Activated CD8-positive, alpha-beta T cell treated with anti-CD3 and anti-CD28 coated beads for 36 hours (primary cell): ENCODE measurements around the gene HSPA12A. TPM values are rescaled to one million over a fixed set of nuclear protein-coding genes. Genes with fewer than 3 reads are reported as not detected.

Experiments
- ATAC-seq: fragments of 200-7000 bp; cut with Tn5 transposase; one replicate; pipeline ENCODE4 v1.10.0; 2021; ENCODE audit warnings: mild to moderate bottlenecking, moderate library complexity
- CTCF ChIA-PET: fragments of 350-600 bp; sonication (Branson Sonifier 250); formaldehyde crosslinking; loops from one replicate; lab custom pipeline; 2021; ENCODE audit warnings: antibody characterized with exemption; lab: Charles Lee
- POLR2A ChIA-PET: fragments of 350-600 bp; sonication (Branson Sonifier 250); formaldehyde crosslinking; loops from one replicate; lab custom pipeline; 2021; ENCODE audit warnings: antibody characterized with exemption; lab: Charles Lee
- DNase-seq: peaks from one replicate; pipeline ENCODE4 v3.0.0-alpha.2; 2020
- H3K27ac Mint-ChIP-seq: one replicate; pipeline ENCODE4 v1.8.0; 2021; ENCODE audit warnings: mild to moderate bottlenecking, mixed read lengths
- H3K27me3 Mint-ChIP-seq: one replicate; pipeline ENCODE4 v1.8.0; 2021; ENCODE audit warnings: mixed read lengths
- H3K36me3 Mint-ChIP-seq: one replicate; pipeline ENCODE4 v1.8.0; 2021; ENCODE audit warnings: low read depth, mixed read lengths
- H3K4me1 Mint-ChIP-seq: one replicate; pipeline ENCODE4 v1.8.0; 2021; ENCODE audit warnings: low read depth, mixed read lengths
- H3K4me3 Mint-ChIP-seq: one replicate; pipeline ENCODE4 v1.8.0; 2021; ENCODE audit warnings: mild to moderate bottlenecking, moderate library complexity, mixed read lengths
- H3K9me3 Mint-ChIP-seq: one replicate; pipeline ENCODE4 v1.8.0; 2021; ENCODE audit warnings: mixed read lengths
- intact Hi-C: fragments of 100-400 bp; cut with micrococcal nuclease; formaldehyde crosslinking; loops from one replicate; pipeline ENCODE4 v1.10.0; 2022
- total RNA-seq, 2 experiments: library from RNA; stranded (reverse); gene quantifications; one replicate each; pipeline ENCODE4 v1.2.3, GENCODE V29; 2021
- TF ChIP-seq, protein P1 (sequence below): fragments of 200-600 bp; IDR thresholded peaks from one replicate; pipeline ENCODE4 v1.8.0; 2022; ENCODE audit warnings: antibody characterized with exemption, mild to moderate bottlenecking

Gene HSPA12A, protein sequence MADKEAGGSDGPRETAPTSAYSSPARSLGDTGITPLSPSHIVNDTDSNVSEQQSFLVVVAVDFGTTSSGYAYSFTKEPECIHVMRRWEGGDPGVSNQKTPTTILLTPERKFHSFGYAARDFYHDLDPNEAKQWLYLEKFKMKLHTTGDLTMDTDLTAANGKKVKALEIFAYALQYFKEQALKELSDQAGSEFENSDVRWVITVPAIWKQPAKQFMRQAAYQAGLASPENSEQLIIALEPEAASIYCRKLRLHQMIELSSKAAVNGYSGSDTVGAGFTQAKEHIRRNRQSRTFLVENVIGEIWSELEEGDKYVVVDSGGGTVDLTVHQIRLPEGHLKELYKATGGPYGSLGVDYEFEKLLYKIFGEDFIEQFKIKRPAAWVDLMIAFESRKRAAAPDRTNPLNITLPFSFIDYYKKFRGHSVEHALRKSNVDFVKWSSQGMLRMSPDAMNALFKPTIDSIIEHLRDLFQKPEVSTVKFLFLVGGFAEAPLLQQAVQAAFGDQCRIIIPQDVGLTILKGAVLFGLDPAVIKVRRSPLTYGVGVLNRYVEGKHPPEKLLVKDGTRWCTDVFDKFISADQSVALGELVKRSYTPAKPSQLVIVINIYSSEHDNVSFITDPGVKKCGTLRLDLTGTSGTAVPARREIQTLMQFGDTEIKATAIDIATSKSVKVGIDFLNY
- under 1 TPM in 1 of 2 experiments, not detected in 1; 0.07 TPM for total RNA-seq

DNA sequence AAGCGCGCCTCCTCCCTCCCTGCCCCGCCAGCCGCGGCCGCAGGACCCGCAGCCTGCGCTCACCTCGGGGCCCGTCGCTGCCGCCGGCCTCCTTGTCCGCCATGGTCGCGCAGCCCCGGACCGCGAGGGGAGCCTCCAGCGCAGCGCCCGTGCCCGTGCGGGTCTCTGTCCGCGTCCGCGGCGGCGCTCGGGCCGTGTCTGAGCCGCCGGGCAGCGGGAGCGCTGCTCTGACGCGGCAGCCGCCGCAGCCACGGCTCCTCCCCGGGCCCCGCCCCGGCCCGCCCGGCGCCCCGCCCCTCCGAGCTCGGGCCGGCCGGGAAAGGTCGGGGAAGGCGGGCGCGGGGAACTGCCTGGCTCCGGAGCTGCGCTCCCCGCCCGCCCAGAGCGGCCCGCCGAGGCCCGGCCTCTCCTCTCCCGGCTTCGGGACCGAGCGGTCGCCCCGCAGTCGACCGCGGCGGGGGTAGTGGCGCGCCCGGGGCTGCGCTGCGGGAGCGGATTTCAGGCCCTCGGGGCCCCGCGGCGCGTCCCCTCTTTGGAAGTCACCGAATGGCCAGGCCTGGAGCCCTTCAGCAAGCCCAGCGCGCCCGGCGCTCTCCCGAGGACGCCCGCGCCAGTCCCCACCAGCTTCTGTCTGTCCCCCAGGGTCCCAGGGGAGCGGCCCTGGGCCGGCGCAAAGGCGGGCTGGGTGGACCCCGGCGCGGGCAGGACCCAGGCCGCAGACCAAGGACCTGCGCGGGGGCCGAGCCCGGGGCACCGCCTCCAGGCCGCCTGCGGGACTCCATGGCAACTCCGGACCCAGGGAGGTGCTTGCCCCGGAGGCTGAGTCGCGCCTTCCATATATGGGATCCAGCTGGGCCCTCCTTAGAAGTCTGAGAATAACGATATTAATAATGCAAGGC is at the start of gene HSPA12A:
TSS of gene HSPA12A (minus strand) at position 200 of the 899 bp plus-strand sequence. CDS start at position 103, 97 bp downstream.
- ChIA-PET CTCF (interaction anchor here (1.7 kb wide), 1 partner anchor 45 kb away, joined by 5 read pairs; no protein-coding TSS in a partner anchor), POLR2A (no interaction called here)
- Mint-ChIP-seq H3K27me3 (peaks cover 62% of the 10 kb centered on the region), H3K36me3 (no peaks in the 10 kb centered on the region), H3K4me1 (peaks cover 3% of the 10 kb centered on the region), H3K27ac (no peak within 1 kb of the TSS), H3K4me3 (peak within 1 kb of the TSS; percentile 20), H3K9me3 (no peaks in the 10 kb centered on the region)
- intact Hi-C loops, result no loop called here
- peak; percentile 52 for DNase-seq
- peak; percentile 94 for ATAC-seq
- TF ChIP-seq, protein P1, sequence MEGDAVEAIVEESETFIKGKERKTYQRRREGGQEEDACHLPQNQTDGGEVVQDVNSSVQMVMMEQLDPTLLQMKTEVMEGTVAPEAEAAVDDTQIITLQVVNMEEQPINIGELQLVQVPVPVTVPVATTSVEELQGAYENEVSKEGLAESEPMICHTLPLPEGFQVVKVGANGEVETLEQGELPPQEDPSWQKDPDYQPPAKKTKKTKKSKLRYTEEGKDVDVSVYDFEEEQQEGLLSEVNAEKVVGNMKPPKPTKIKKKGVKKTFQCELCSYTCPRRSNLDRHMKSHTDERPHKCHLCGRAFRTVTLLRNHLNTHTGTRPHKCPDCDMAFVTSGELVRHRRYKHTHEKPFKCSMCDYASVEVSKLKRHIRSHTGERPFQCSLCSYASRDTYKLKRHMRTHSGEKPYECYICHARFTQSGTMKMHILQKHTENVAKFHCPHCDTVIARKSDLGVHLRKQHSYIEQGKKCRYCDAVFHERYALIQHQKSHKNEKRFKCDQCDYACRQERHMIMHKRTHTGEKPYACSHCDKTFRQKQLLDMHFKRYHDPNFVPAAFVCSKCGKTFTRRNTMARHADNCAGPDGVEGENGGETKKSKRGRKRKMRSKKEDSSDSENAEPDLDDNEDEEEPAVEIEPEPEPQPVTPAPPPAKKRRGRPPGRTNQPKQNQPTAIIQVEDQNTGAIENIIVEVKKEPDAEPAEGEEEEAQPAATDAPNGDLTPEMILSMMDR, result no peak

DNA sequence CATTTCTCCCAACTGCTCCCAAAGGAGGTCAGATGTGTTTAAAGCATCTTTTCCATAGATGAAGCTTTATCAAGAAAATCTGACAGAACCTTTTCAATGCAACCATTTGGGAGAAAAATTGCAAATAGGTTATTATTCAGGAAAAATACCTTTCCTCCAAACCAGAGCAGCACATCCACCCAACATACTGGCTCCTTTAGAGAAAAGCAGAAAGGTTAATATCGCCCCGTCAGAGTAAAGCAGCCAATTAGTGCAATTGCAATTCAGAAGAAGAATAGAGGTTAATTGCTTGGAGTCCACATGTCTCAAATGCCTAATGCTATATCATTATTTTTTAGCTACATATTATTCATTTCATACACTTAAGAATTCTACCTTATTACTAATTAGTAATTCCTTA is 48.9 kb upstream of the HSPA12A start:
- Mint-ChIP-seq H3K27ac (no peak overlapping the region), H3K9me3 (no peaks in the 10 kb centered on the region), H3K27me3 (peaks cover 13% of the 10 kb centered on the region), H3K4me3 (no peak overlapping the region), H3K4me1 (peaks cover 12% of the 10 kb centered on the region), H3K36me3 (no peaks in the 10 kb centered on the region)
- DNase-seq, result no peak
- POLR2A ChIA-PET, result no interaction called here
- TF ChIP-seq, protein P1, result no peak
- CTCF ChIA-PET, result interaction anchor here (6.1 kb wide), 1 partner anchor 384 kb away, joined by 61 read pairs; no protein-coding TSS in a partner anchor
- intact Hi-C loops, result no loop called here
- ATAC-seq, result no peak

DNA sequence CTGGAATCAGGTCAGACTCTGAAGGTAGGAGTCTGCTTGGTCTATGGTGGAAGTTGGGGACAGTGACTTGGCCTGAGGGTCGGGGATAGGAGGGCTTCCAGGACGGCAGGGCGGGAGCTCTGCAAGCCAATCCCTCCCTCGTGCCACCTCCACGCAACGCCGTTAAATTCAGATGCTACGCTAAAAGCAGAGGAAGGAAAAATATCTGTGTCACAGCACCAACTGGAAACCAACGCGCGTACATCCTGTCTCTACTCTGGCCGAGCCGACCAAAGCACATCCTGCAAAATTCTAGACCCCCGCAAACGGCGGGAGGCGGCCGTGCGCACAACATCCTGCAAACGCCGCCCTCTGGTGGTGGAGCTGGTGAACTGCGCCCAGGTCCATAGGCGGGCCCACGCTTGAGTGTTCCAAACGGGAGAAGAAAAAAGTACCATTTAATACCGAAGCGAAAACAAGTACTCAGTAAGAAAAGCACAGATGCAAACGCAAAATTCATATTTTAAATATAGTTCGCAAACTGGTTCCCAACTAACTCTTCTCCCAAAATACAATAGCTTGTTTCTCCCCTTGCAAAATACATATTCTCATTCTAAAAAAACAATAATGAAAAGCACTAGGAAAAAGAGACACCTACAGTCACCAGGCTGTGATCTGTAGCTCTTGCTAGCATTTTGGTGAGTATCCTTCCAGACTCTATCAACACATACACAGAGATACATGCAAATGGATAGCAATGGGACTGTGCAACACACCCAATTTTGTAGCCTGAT is 45.7 kb upstream of the HSPA12A start:
- intact Hi-C loops, result loop anchor here (2.0 kb wide), 1 partner anchor 107 kb away; no protein-coding TSS in a partner anchor
- Mint-ChIP-seq H3K36me3 (no peaks in the 10 kb centered on the region), H3K27ac (peak overlapping the region; percentile 72), H3K9me3 (no peaks in the 10 kb centered on the region), H3K27me3 (peaks cover 10% of the 10 kb centered on the region), H3K4me1 (peaks cover 12% of the 10 kb centered on the region), H3K4me3 (peak overlapping the region; percentile 42)
- DNase-seq (peak; percentile 91), ATAC-seq (peak; percentile 93)
- CTCF ChIA-PET, result interaction anchor here (0.7 to 6.1 kb wide), 50 partner anchors 9 to 541 kb away, joined by 3 to 82 read pairs (median 4); partner anchors contain the start of gene HSPA12A
- TF ChIP-seq, protein P1, result peak; percentile 98
- POLR2A ChIA-PET, result interaction anchor here (0.6 kb wide), 1 partner anchor 316 kb away, joined by 3 read pairs; no protein-coding TSS in a partner anchor

DNA sequence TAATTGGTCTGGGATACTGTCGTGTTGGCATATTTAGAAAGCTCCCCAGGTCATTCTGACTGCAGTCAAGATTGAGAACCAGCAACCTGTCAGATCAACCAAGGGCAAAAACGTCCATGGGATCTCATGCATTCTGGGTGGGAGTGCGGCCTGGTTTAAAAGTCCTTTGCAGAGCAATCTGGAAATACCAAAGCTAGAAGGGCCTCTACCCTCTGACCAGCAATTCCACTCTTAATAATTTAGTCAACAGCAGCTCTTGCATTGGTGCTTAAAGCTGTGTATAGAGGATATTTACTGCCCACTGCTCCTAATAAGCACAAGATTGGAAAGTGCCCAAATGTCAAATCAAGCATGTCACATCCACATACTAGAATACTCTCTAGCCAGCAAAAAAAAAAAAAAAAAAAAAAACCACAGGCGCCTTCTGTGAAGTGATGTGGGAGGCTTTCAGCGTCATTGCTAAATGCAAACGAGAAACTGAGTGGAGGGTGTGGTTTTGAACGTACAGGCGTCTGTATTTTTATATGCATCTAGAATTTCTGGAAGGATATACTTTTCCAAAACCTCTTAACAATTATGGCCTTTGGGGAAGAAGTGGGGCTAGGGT is 44.8 kb upstream of the HSPA12A start:
- intact Hi-C loops, result no loop called here
- Mint-ChIP-seq H3K4me3 (peak overlapping the region; percentile 12), H3K9me3 (no peaks in the 10 kb centered on the region), H3K27me3 (peaks cover 9% of the 10 kb centered on the region), H3K4me1 (peaks cover 11% of the 10 kb centered on the region), H3K27ac (peak overlapping the region; percentile 72), H3K36me3 (no peaks in the 10 kb centered on the region)
- CTCF ChIA-PET, result interaction anchor here (0.6 to 6.1 kb wide), 29 partner anchors 9 to 430 kb away, joined by 3 to 82 read pairs (median 5); partner anchors contain the start of gene HSPA12A
- POLR2A ChIA-PET, result no interaction called here
- DNase-seq (peak; percentile 18), ATAC-seq (peak; percentile 45)
- TF ChIP-seq, protein P1, result no peak
